CD14-positive monocyte (primary cell): ENCODE results near the gene CD226. TPM values are rescaled to one million over a fixed set of nuclear protein-coding genes. Genes with fewer than 3 reads are reported as not detected.

Experiments used
- DNase-seq, 3 donors: peaks; one replicate each; pipeline ENCODE4 v3.0.0-alpha.2; 2011 to 2022
- H2AFZ ChIP-seq: 2 replicates; pipeline ENCODE4 v1.6.0; 2012; ENCODE audit warnings: mild to moderate bottlenecking, low read depth, low read length, inconsistent platforms; ENCODE audit not compliant: insufficient read depth, poor library complexity, severe bottlenecking
- H3K27ac ChIP-seq, 2 donors: 1 replicate in 1 of 2; 2 replicates in 1 of 2; pipeline ENCODE4 v1.5.1; 2012 to 2013; ENCODE audit warnings: low read length in 2 of 2, control low read depth in 1 of 2, inconsistent platforms in 1 of 2, low read depth in 1 of 2, mild to moderate bottlenecking in 1 of 2
- H3K27me3 ChIP-seq, 2 donors: one replicate each; pipeline versions ENCODE4 v1.6.0 to v1.6.1; 2011 to 2013; ENCODE audit warnings: low read length in 2 of 2; ENCODE audit not compliant: control insufficient read depth in 2 of 2, insufficient read depth in 2 of 2
- H3K36me3 ChIP-seq, 2 donors: replicated peaks in 1 of 2; 1 replicate in 1 of 2; 2 replicates in 1 of 2; pipeline versions ENCODE4 v1.5.1 to v1.6.1; 2012 to 2013; ENCODE audit warnings: low read length in 2 of 2, control low read depth in 1 of 2, inconsistent platforms in 1 of 2, mild to moderate bottlenecking in 1 of 2; ENCODE audit not compliant: insufficient read depth in 2 of 2, control insufficient read depth in 1 of 2
- H3K4me1 ChIP-seq, 2 donors: 1 replicate in 1 of 2; 2 replicates in 1 of 2; pipeline versions ENCODE4 v1.5.1 to v1.6.1; 2012 to 2013; ENCODE audit warnings: low read length in 2 of 2, control low read depth in 1 of 2, inconsistent platforms in 1 of 2, mild to moderate bottlenecking in 1 of 2, moderate library complexity in 1 of 2; ENCODE audit not compliant: insufficient read depth in 2 of 2, control insufficient read depth in 1 of 2
- H3K4me2 ChIP-seq: replicated peaks from 2 replicates; pipeline ENCODE3; 2012; ENCODE audit warnings: low read length, moderate library complexity, mild to moderate bottlenecking; ENCODE audit not compliant: poor library complexity, severe bottlenecking; ENCODE audit errors: extremely low read depth
- H3K4me3 ChIP-seq, 3 experiments: fragments of 200-600 bp in 1 of 3; sonication (generic) in 1 of 3; replicated peaks in 1 of 3; 1 replicate in 2 of 3; 2 replicates in 1 of 3; pipeline ENCODE4 v1.5.1; 2011 to 2013; ENCODE audit warnings: low read length in 3 of 3, mild to moderate bottlenecking in 3 of 3, control low read depth in 2 of 3, low read depth in 2 of 3, inconsistent platforms in 1 of 3, moderate library complexity in 1 of 3
- H3K79me2 ChIP-seq: 2 replicates; pipeline ENCODE4 v1.6.0; 2012; ENCODE audit warnings: mild to moderate bottlenecking, control low read depth, inconsistent platforms, low read length, moderate library complexity; ENCODE audit not compliant: insufficient read depth
- H3K9ac ChIP-seq: 2 replicates; pipeline ENCODE4 v1.6.0; 2017; ENCODE audit warnings: low read length, mild to moderate bottlenecking; ENCODE audit not compliant: insufficient read depth, poor library complexity, severe bottlenecking
- H3K9me3 ChIP-seq, 2 donors: replicated peaks in 1 of 2; 1 replicate in 1 of 2; 2 replicates in 1 of 2; pipeline versions ENCODE4 v1.5.1 to v1.6.1; 2012 to 2013; ENCODE audit warnings: low read length in 2 of 2, control low read depth in 1 of 2; ENCODE audit not compliant: control insufficient read depth in 1 of 2, insufficient read depth in 1 of 2
- H4K20me1 ChIP-seq: 2 replicates; pipeline ENCODE4 v1.6.0; 2012; ENCODE audit warnings: mild to moderate bottlenecking, low read length, control low read depth, moderate library complexity; ENCODE audit not compliant: insufficient read depth
- H3K27ac Mint-ChIP-seq, 7 donors: one replicate each; pipeline ENCODE4 v1.8.0; 2020; ENCODE audit warnings: mild to moderate bottlenecking in 7 of 7, mixed read lengths in 7 of 7, moderate library complexity in 6 of 7, inconsistent platforms in 2 of 7
- H3K27me3 Mint-ChIP-seq, 3 donors: one replicate each; pipeline ENCODE4 v1.8.0; 2021 to 2022; ENCODE audit warnings: low read depth in 3 of 3, mild to moderate bottlenecking in 3 of 3, mixed read lengths in 3 of 3, moderate library complexity in 3 of 3, inconsistent platforms in 1 of 3
- H3K36me3 Mint-ChIP-seq, 2 donors: one replicate each; pipeline ENCODE4 v1.8.0; 2020; ENCODE audit warnings: mixed read lengths in 2 of 2, inconsistent platforms in 1 of 2, mild to moderate bottlenecking in 1 of 2
- H3K4me1 Mint-ChIP-seq: one replicate; pipeline ENCODE4 v1.8.0; 2020; ENCODE audit warnings: mild to moderate bottlenecking, mixed read lengths
- H3K4me3 Mint-ChIP-seq, 2 donors: one replicate each; pipeline ENCODE4 v1.8.0; 2020; ENCODE audit warnings: mild to moderate bottlenecking in 2 of 2, mixed read lengths in 2 of 2, moderate library complexity in 1 of 2
- H3K9me3 Mint-ChIP-seq, 7 donors: one replicate each; pipeline ENCODE4 v1.8.0; 2020 to 2022; ENCODE audit warnings: mixed read lengths in 7 of 7, mild to moderate bottlenecking in 6 of 7, moderate library complexity in 6 of 7, inconsistent platforms in 2 of 7
- WGBS: methylation state at CpG from one replicate; pipeline ENCODE4 v1.1.5; 2013; ENCODE audit warnings: missing lambda C conversion rate; ENCODE audit not compliant: insufficient coverage; 5-methylcytosine and 5-hydroxymethylcytosine counted together
- intact Hi-C, 2 donors: fragments of 100-400 bp; cut with micrococcal nuclease; formaldehyde crosslinking; loops; one replicate each; pipeline versions ENCODE4 v1.15.0 to v1.15.1; 2023
- polyA plus RNA-seq, 3 donors: library from polyadenylated mRNA; depleted of rRNA in 1 of 3; unstranded in 2 of 3; stranded (reverse) in 1 of 3; fragments of 300-500 nt in 2 of 3; fragments of >200 nt in 1 of 3; fragmentation: Illumina TruSeq in 2 of 3; gene quantifications; 1 replicate in 2 of 3; 2 replicates in 1 of 3; pipeline ENCODE4 v1.2.3, GENCODE V29; 2012 to 2021
- TF ChIP-seq, protein P1 (sequence below): fragments of 200-600 bp; IDR thresholded peaks from one replicate; pipeline ENCODE4 v1.8.0; 2022; ENCODE audit warnings: antibody characterized with exemption, mild to moderate bottlenecking

CD226 gene
- polyA plus RNA-seq, 3 donors, result 0.53 to 1.1 (median 0.65) TPM

DNA sequence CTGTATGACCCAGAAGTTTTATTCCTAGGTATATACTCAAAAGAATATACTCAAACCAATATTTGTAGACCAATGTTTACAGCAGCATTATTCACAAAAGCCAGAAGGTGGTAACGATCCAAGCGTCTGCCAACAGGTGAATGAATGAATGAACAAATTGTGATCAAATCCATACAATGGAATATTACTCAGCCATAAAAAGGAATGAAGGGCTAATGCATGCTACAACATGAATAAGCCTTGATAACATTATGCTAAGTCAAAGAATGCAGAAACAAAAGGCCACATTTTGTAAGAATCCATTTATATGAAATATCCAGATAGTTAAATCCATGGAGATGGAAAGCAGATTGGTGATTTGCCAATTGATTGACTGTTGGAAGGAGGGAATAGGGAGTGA, 5.5 kb upstream of the CD226 start:
- H3K79me2 ChIP-seq, result no peaks in the 10 kb centered on the region
- WGBS, result no CpG with 5 or more reads among the region's 2 CpGs
- peaks cover 0 to 1% of the 10 kb centered on the region in 2 donors for H3K36me3 Mint-ChIP-seq
- H2AFZ ChIP-seq, result no peak overlapping the region
- H3K9me3 Mint-ChIP-seq, result peaks cover 0 to 2% (median 0%) of the 10 kb centered on the region in 7 donors
- H3K4me3 Mint-ChIP-seq, result no peak overlapping the region
- no peaks in the 10 kb centered on the region for H3K9me3 ChIP-seq
- no peak overlapping the region for H3K9ac ChIP-seq
- intact Hi-C loops, result no loop called here
- H3K36me3 ChIP-seq, result no peaks in the 10 kb centered on the region
- no peaks in the 10 kb centered on the region for H4K20me1 ChIP-seq
- DNase-seq, result no peak
- peaks cover 2% of the 10 kb centered on the region for H3K4me1 Mint-ChIP-seq
- H3K4me2 ChIP-seq, result no peak overlapping the region
- H3K27me3 Mint-ChIP-seq, result no peaks in the 10 kb centered on the region
- H3K27ac ChIP-seq, result no peak overlapping the region
- TF ChIP-seq, protein P1, sequence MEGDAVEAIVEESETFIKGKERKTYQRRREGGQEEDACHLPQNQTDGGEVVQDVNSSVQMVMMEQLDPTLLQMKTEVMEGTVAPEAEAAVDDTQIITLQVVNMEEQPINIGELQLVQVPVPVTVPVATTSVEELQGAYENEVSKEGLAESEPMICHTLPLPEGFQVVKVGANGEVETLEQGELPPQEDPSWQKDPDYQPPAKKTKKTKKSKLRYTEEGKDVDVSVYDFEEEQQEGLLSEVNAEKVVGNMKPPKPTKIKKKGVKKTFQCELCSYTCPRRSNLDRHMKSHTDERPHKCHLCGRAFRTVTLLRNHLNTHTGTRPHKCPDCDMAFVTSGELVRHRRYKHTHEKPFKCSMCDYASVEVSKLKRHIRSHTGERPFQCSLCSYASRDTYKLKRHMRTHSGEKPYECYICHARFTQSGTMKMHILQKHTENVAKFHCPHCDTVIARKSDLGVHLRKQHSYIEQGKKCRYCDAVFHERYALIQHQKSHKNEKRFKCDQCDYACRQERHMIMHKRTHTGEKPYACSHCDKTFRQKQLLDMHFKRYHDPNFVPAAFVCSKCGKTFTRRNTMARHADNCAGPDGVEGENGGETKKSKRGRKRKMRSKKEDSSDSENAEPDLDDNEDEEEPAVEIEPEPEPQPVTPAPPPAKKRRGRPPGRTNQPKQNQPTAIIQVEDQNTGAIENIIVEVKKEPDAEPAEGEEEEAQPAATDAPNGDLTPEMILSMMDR, result no peak
- no peaks in the 10 kb centered on the region for H3K27me3 ChIP-seq
- peaks cover 35 to 39% of the 10 kb centered on the region in 2 donors for H3K4me1 ChIP-seq
- no peak overlapping the region for H3K4me3 ChIP-seq
- H3K27ac Mint-ChIP-seq, result no peak overlapping the region

DNA sequence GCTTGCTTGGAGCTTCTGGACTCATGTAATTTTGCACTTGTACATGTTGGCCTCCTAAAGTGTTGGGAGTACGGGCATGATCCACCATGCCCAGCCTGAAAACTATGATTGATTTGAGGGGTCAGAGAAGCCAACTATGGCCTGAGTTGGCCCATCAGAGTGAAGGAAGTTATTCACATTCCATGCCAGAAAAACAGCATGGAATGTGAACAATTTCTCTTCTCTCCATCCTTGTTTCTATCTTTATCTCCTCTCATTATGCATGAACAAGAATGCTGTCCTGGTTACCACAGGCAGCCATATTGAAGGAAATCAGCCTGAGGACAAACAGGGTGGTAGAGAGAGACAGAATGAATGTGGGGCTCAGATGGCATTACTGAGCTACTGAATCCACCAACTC, 3.5 kb upstream of the CD226 start:
- Histone ChIP-seq H3K4me2 (no peak overlapping the region), H3K9me3 (no peaks in the 10 kb centered on the region), H3K27ac (no peak overlapping the region), H2AFZ (no peak overlapping the region), H4K20me1 (no peaks in the 10 kb centered on the region), H3K36me3 (no peaks in the 10 kb centered on the region), H3K79me2 (no peaks in the 10 kb centered on the region), H3K4me1 (peaks cover 28 to 32% of the 10 kb centered on the region in 2 donors), H3K9ac (no peak overlapping the region), H3K27me3 (no peaks in the 10 kb centered on the region), H3K4me3 (no peak overlapping the region)
- intact Hi-C loops, result no loop called here
- Mint-ChIP-seq H3K27ac (peak overlapping the region in 2 of 7 donors; percentile 31 to 77), H3K27me3 (no peaks in the 10 kb centered on the region), H3K4me1 (peaks cover 8% of the 10 kb centered on the region), H3K4me3 (no peak overlapping the region), H3K36me3 (no peaks in the 10 kb centered on the region), H3K9me3 (no peaks in the 10 kb centered on the region)
- no peak for DNase-seq
- no CpG with 5 or more reads among the region's 1 CpG for WGBS
- TF ChIP-seq, protein P1, result no peak
